ENCODE results near the gene SPOCK2.

DNA sequence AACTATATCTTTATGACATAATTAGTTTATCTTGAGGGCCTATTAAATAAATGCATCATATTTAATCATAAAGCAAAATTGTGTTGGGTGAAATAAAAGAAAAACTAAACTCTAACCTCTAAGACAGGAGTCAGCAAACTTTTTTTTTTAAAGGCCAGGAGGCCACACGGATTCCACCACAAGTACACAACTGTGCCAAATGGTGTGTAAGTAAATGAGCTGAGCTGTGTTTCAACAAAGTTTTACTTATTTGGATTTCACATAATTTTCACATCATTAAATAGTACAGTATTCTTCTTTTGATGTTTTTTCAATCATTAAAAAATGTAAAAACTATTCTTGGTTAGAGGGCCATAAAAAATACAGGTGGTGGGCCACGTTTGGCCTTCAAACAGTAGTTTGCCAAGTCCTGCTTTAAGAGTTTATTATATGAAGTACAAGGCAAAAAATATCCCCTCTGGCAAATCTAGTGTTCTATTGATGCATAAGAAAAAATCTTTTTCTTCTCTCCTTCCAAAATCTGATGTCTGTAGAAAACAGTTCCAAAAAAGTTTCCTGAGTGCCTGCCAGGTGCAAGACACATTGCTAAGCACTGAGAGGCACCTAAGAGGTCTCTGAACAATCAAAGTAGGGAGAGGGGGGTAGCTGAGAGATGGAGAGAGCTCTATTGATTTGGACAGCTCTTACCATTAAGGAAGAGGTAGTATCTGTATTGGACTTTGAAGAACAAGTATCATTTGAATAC, 26.5 kb upstream of the SPOCK2 start:
- TF ChIP-seq, protein P1, sequence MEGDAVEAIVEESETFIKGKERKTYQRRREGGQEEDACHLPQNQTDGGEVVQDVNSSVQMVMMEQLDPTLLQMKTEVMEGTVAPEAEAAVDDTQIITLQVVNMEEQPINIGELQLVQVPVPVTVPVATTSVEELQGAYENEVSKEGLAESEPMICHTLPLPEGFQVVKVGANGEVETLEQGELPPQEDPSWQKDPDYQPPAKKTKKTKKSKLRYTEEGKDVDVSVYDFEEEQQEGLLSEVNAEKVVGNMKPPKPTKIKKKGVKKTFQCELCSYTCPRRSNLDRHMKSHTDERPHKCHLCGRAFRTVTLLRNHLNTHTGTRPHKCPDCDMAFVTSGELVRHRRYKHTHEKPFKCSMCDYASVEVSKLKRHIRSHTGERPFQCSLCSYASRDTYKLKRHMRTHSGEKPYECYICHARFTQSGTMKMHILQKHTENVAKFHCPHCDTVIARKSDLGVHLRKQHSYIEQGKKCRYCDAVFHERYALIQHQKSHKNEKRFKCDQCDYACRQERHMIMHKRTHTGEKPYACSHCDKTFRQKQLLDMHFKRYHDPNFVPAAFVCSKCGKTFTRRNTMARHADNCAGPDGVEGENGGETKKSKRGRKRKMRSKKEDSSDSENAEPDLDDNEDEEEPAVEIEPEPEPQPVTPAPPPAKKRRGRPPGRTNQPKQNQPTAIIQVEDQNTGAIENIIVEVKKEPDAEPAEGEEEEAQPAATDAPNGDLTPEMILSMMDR (conservative IDR thresholded peaks at IDR 0.05; ENCODE audit: low read depth, low read length), result no peak
- no peak for TF ChIP-seq EZH2phosphoT487 (IDR thresholded peaks at IDR 0.05; ENCODE audit: borderline replicate concordance, low read length)
- no peak for TF ChIP-seq EZH2 (IDR thresholded peaks at IDR 0.05; ENCODE audit: low read length, unreplicated experiment)
